DMS 273 (cell line): ENCODE data around the gene OR4C16.

Source experiments
- DNase-seq: peaks from one replicate; lab custom pipeline; 2025; ENCODE audit not compliant: unreplicated experiment; lab: John Stamatoyannopoulos, UW

The OR4C16 gene

GRCh38 chr11:55571828-55572227 lies at the start of gene OR4C16:
TSS of gene OR4C16 (plus strand) at chr11:55572128. CDS start at chr11:55572128, 0 bp downstream.
- no peak for DNase-seq

GRCh38 chr11:55554169-55554568 lies 17.8 kb upstream of the OR4C16 start, which contains the start of gene OR4C15:
TSS of gene OR4C15 (plus strand) at chr11:55554469. CDS start at chr11:55554469, 0 bp downstream.
- DNase-seq = no peak

DNA sequence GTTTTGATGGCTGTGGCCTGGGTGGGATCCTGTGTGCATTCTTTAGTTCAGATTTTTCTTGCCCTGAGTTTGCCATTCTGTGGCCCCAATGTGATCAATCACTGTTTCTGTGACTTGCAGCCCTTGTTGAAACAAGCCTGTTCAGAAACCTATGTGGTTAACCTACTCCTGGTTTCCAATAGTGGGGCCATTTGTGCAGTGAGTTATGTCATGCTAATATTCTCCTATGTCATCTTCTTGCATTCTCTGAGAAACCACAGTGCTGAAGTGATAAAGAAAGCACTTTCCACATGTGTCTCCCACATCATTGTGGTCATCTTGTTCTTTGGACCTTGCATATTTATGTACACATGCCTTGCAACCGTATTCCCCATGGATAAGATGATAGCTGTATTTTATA lies 620 bp downstream of the OR4C16 start:
- DNase-seq = no peak

DNA sequence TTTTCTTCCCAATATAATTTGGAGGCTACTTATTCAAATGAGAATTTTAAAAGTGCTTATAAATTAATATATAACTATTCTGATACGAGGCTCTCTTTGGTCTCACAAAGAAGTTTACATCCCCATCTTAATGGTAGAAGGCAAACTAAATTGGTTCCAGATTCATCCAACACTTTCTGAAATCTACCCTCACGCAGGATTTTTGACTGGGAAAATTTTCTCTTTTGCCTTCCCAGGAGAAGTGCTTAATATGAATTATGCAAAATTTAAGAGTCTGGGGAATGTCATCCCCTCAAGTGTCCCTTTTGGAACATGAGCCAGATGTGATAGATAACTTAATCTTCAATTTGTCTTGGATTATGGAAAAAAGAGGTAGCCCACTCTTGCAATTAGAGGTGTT lies 35.6 kb downstream of the OR4C16 start, which contains the start of gene OR4C11:
OR4C11 (minus strand) TSS at position 101 of the 400 bp plus-strand sequence. CDS start 3,272 bp downstream, outside the sequence.
- DNase-seq = no peak
